SU-DHL-6 (cell line): ENCODE measurements around the gene ESR1.

ENCODE experiments used
- CTCF ChIP-seq: fragments of 200-600 bp; sonication (generic); IDR thresholded peaks from one replicate; pipeline ENCODE4 v1.5.1; 2017; ENCODE audit warnings: antibody characterized with exemption, mild to moderate bottlenecking, low read length, moderate library complexity; ENCODE audit not compliant: insufficient read depth, poor library complexity, severe bottlenecking
- EZH2phosphoT487 ChIP-seq: fragments of 200-600 bp; sonication (generic), shearing (Covaris generic); conservative IDR thresholded peaks from 2 replicates; pipeline ENCODE4 v1.6.1; 2018; ENCODE audit warnings: mild to moderate bottlenecking, antibody characterized with exemption, low read length, moderate library complexity, mixed read lengths

DNA sequence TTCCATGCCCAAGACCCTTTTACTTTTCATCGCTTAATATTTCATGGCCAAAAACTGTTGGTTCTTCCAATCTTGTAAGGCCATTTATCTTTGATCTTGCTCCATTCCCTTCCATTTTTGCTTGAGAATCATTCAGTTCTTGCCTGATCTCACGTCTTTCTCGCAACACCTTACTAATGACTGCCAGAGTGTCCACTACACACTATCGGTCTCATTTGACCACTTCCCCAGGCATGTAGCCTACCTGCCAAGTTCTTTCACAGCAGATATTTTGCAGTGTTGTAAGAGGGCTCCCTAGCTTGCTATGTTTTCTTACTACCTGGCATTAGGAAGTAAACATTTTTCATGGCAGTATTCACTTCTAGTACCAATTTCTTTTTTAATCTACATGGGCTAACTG is 248.0 kb downstream of the ESR1 start:
- TF ChIP-seq CTCF (no peak), EZH2phosphoT487 (no peak)
